Adrenal gland (tissue), 12 donors: ENCODE measurements around the gene ZBTB8B. TPM values are rescaled to one million over a fixed set of nuclear protein-coding genes. Genes with fewer than 3 reads are reported as not detected.

Source experiments
- DNase-seq, 7 donors: peaks; one replicate each; pipeline ENCODE4 v3.0.0-alpha.2; 2019 to 2020
- H3K27ac ChIP-seq, 5 donors: fragments of 200-600 bp; sonication (generic) in 4 of 5; 1 replicate in 3 of 5; 2 replicates in 2 of 5; pipeline versions ENCODE4 v1.5.1 to v1.8.0; 2016 to 2020; ENCODE audit warnings: mild to moderate bottlenecking in 1 of 5
- H3K27me3 ChIP-seq: fragments of 200-600 bp; 2 replicates; pipeline ENCODE4 v1.8.0; 2021
- H3K36me3 ChIP-seq, 2 donors: fragments of 200-600 bp; replicated peaks in 1 of 2; 1 replicate in 1 of 2; 2 replicates in 1 of 2; pipeline versions ENCODE4 v1.5.1 to v1.8.0; 2018 to 2022
- H3K4me1 ChIP-seq, 2 donors: fragments of 200-600 bp; replicated peaks in 1 of 2; 1 replicate in 1 of 2; 2 replicates in 1 of 2; pipeline versions ENCODE4 v1.5.1 to v1.8.0; 2018 to 2021
- H3K4me3 ChIP-seq, 4 donors: fragments of 200-600 bp; sonication (generic) in 3 of 4; one replicate each; pipeline ENCODE4 v1.5.1; 2016 to 2018
- H3K9me3 ChIP-seq, 3 donors: fragments of 200-600 bp; sonication (generic) in 1 of 3; replicated peaks in 1 of 3; 1 replicate in 2 of 3; 2 replicates in 1 of 3; pipeline versions ENCODE4 v1.5.1 to v1.8.0; 2016 to 2021
- CTCF ChIP-seq, 6 experiments: fragments of 450-650 bp in 4 of 6; fragments of 200-600 bp in 2 of 6; sonication (generic) in 1 of 6; IDR thresholded peaks; 1 replicate in 5 of 6; 2 replicates in 1 of 6; pipeline versions ENCODE4 v1.5.1 to v1.8.0; 2016 to 2021; ENCODE audit warnings: antibody characterized with exemption in 6 of 6, mild to moderate bottlenecking in 2 of 6, moderate library complexity in 1 of 6
- POLR2A ChIP-seq, 2 donors: fragments of 450-650 bp; IDR thresholded peaks; one replicate each; pipeline ENCODE4 v1.6.1; 2017; ENCODE audit warnings: antibody characterized with exemption in 2 of 2, mild to moderate bottlenecking in 2 of 2, moderate library complexity in 1 of 2
- WGBS, 4 donors: extraction: QIAGEN DNeasy Blood & Tissue Kit in 2 of 4; methylation state at CpG; one replicate each; pipeline versions ENCODE4 v1.1.5 to v1.1.7; 2013 to 2017; 5-methylcytosine and 5-hydroxymethylcytosine counted together
- intact Hi-C, 2 donors: fragments of 100-400 bp; cut with DNase I; formaldehyde crosslinking; loops; one replicate each; pipeline versions ENCODE4 v1.14.1 to v1.15.0; 2022 to 2023
- polyA plus RNA-seq, 3 donors: library from polyadenylated mRNA; stranded (reverse); fragments of 200-250 nt in 2 of 3; fragments of 350-450 nt in 1 of 3; fragmentation: Illumina TruSeq in 1 of 3; extraction: RNeasy Lipid Tissue Mini Kit (QIAGEN cat#74804) in 1 of 3; gene quantifications; one replicate each; pipeline ENCODE4 v1.2.3, GENCODE V29; 2013 to 2014
- total RNA-seq, 9 donors: library from RNA; depleted of rRNA in 4 of 9; stranded (reverse); fragments of >200 nt in 4 of 9; fragments of 120-200 nt in 1 of 9; fragmentation: NEBNext Ultra II Directional in 1 of 9; extraction: Animal tissue kit (Norgen Biotek cat#: 25700) in 1 of 9; gene quantifications; one replicate each; pipeline versions ENCODE4 v1.1.0 to v1.2.4, GENCODE V29; 2013 to 2023
- donor health status: healthy with polysubstance abuse.
- donor health status: Bipolar disorder and iron deficiency.
- donor health status: DM: yes; HTN: yes; CAD: no.
- donor health status: DM: no; HTN: no; CAD: no.
- donor health status: DM: no; HTN: no; CAD: no.
- donor health status: DM: yes; HTN: yes; CAD: no.

ZBTB8B gene
- total and polyA plus RNA-seq, 12 donors, result under 0.01 to 0.89 (median 0.09) TPM; not detected in 2

DNA sequence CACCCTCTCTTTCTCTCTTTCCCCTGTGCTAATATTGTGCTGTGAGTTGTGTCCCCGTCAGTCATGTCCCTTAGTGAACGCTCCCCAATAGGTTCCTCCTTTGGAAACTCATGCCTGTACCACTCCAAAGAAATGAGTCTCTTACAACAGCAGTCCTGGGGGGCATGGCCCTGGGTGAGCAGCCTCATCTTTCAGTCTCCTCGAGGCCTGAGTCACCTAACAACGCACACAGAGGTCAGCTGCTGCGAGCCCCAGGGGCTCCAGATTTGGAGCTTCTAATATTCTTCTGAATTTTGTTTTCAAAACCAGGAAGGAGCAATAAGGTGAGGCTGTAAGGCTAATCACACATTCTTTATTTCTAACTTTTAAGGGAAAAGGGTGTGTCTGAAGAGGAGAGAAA, 43.9 kb downstream of the ZBTB8B start:
- Histone ChIP-seq H3K36me3 (no peaks in the 10 kb centered on the region), H3K4me3 (no peak overlapping the region), H3K9me3 (no peaks in the 10 kb centered on the region), H3K27ac (no peak overlapping the region), H3K27me3 (no peaks in the 10 kb centered on the region), H3K4me1 (no peaks in the 10 kb centered on the region)
- 81 to 87% (median 84%) methylated on average over 5 of the region's 5 CpGs for WGBS, 4 donors
- intact Hi-C loops, result no loop called here
- TF ChIP-seq CTCF (IDR thresholded peaks at IDR 0.05), result no peak
- no peak for TF ChIP-seq POLR2A (IDR thresholded peaks at IDR 0.05)
- no peak for DNase-seq

- no peaks in the 10 kb centered on the region for H3K36me3 ChIP-seq
- 92 to 100% (median 100%) methylated on average over 1 of the region's 1 CpG for WGBS, 4 donors
- H3K4me1 ChIP-seq, result no peaks in the 10 kb centered on the region
- no peak for DNase-seq
- H3K4me3 ChIP-seq, result no peak overlapping the region
- no peaks in the 10 kb centered on the region for H3K9me3 ChIP-seq
- H3K27me3 ChIP-seq, result no peaks in the 10 kb centered on the region
- H3K27ac ChIP-seq, result no peak overlapping the region
- intact Hi-C loops, result no loop called here
- TF ChIP-seq CTCF (IDR thresholded peaks at IDR 0.05), result no peak
- no peak for TF ChIP-seq POLR2A (IDR thresholded peaks at IDR 0.05)
Observed at GRCh38 chr1:32509939-32510338, 45.1 kb downstream of the ZBTB8B start.

Other genes with a start within 250 kb of the ZBTB8B start
- gene TMEM234, start 242.7 kb upstream of the ZBTB8B start, total RNA-seq, result 10 to 100 TPM in 7 of 9 donors, 1 to 10 TPM in 2; 2.1 to 27.1 (median 16.3) TPM
- gene TMEM234, start 242.7 kb upstream of the ZBTB8B start, polyA plus RNA-seq, result 10 to 100 TPM; 10.2 to 57.7 (median 34.6) TPM
- gene EIF3I, start 242.7 kb upstream of the ZBTB8B start, total RNA-seq, result 100 to 1,000 TPM; 187 to 672 (median 202) TPM
- 100 to 1,000 TPM; 196 to 312 (median 294) TPM for gene EIF3I, start 242.7 kb upstream of the ZBTB8B start, polyA plus RNA-seq
- gene FAM167B, start 217.8 kb upstream of the ZBTB8B start, total RNA-seq, result 10 to 100 TPM in 8 of 9 donors, 1 to 10 TPM in 1; 3.2 to 34.5 (median 26.0) TPM
- 10 to 100 TPM in 2 of 3 donors, 1 to 10 TPM in 1; 5.8 to 58.2 (median 30.0) TPM for gene FAM167B, start 217.8 kb upstream of the ZBTB8B start, polyA plus RNA-seq
- gene LCK, start 213.8 kb upstream of the ZBTB8B start, total RNA-seq, result 1 to 10 TPM in 6 of 9 donors, under 1 TPM in 3; 0.30 to 2.7 (median 1.9) TPM
- 1 to 10 TPM in 2 of 3 donors, under 1 TPM in 1; 0.46 to 2.9 (median 1.2) TPM for gene LCK, start 213.8 kb upstream of the ZBTB8B start, polyA plus RNA-seq
- gene HDAC1, start 173.0 kb upstream of the ZBTB8B start, total RNA-seq, result 10 to 100 TPM; 52.2 to 95.2 (median 76.9) TPM
- gene HDAC1, start 173.0 kb upstream of the ZBTB8B start, polyA plus RNA-seq, result 10 to 100 TPM; 54.4 to 70.1 (median 59.6) TPM
- 10 to 100 TPM; 24.2 to 82.2 (median 49.0) TPM for gene MARCKSL1, start 128.8 kb upstream of the ZBTB8B start, total RNA-seq
- gene MARCKSL1, start 128.8 kb upstream of the ZBTB8B start, polyA plus RNA-seq, result 10 to 100 TPM; 34.4 to 54.8 (median 49.2) TPM
- 10 to 100 TPM in 3 of 9 donors, 1 to 10 TPM in 6; 1.3 to 12.8 (median 6.5) TPM for gene FAM229A, start 102.6 kb upstream of the ZBTB8B start, total RNA-seq
- gene FAM229A, start 102.6 kb upstream of the ZBTB8B start, polyA plus RNA-seq, result 100 to 1,000 TPM in 1 of 3 donors, 10 to 100 TPM in 1, 1 to 10 TPM in 1; 1.6 to 110 (median 56.7) TPM
- 1 to 10 TPM in 6 of 9 donors, under 1 TPM in 2, not detected in 1; 0.69 to 5.3 (median 2.1) TPM for gene TSSK3, start 102.5 kb upstream of the ZBTB8B start, total RNA-seq
- gene TSSK3, start 102.5 kb upstream of the ZBTB8B start, polyA plus RNA-seq, result 1 to 10 TPM in 2 of 3 donors, under 1 TPM in 1; 0.84 to 2.1 (median 1.2) TPM
- gene BSDC1, start 70.6 kb upstream of the ZBTB8B start, total RNA-seq, result 100 to 1,000 TPM in 8 of 9 donors, 10 to 100 TPM in 1; 95.5 to 153 (median 117) TPM
- 10 to 100 TPM; 47.9 to 80.2 (median 63.9) TPM for gene BSDC1, start 70.6 kb upstream of the ZBTB8B start, polyA plus RNA-seq
- gene ZBTB8A, start 74.4 kb downstream of the ZBTB8B start, total RNA-seq, result 1 to 10 TPM; 3.1 to 6.5 (median 4.8) TPM
- gene ZBTB8A, start 74.4 kb downstream of the ZBTB8B start, polyA plus RNA-seq, result 1 to 10 TPM; 1.3 to 8.3 (median 1.9) TPM
- 10 to 100 TPM in 8 of 9 donors, 1 to 10 TPM in 1; 9.7 to 53.6 (median 34.2) TPM for gene ZBTB8OS, start 185.5 kb downstream of the ZBTB8B start, total RNA-seq
- gene ZBTB8OS, start 185.5 kb downstream of the ZBTB8B start, polyA plus RNA-seq, result 10 to 100 TPM; 64.9 to 83.0 (median 77.2) TPM
- 100 to 1,000 TPM in 8 of 9 donors, 10 to 100 TPM in 1; 99.1 to 212 (median 150) TPM for gene RBBP4, start 186.1 kb downstream of the ZBTB8B start, total RNA-seq
- gene RBBP4, start 186.1 kb downstream of the ZBTB8B start, polyA plus RNA-seq, result 100 to 1,000 TPM in 1 of 3 donors, 10 to 100 TPM in 2; 24.8 to 177 (median 35.0) TPM
- 10 to 100 TPM in 4 of 9 donors, 1 to 10 TPM in 5; 5.6 to 35.4 (median 7.0) TPM for gene SYNC, start 237.7 kb downstream of the ZBTB8B start, total RNA-seq
- 10 to 100 TPM in 1 of 3 donors, 1 to 10 TPM in 2; 3.2 to 15.2 (median 5.8) TPM for gene SYNC, start 237.7 kb downstream of the ZBTB8B start, polyA plus RNA-seq